ENCODE measurements around the gene ZBTB12. TPM values are rescaled to one million over a fixed set of nuclear protein-coding genes. Genes with fewer than 3 reads are reported as not detected.

Gene ZBTB12
- total and polyA plus RNA-seq, 9 of the 15 experiments (the other 6 are each of a cell fraction or from before 2014, with no cell fraction given): 0.03 to 12.4 (median 5.8) TPM; not detected in 1

DNA sequence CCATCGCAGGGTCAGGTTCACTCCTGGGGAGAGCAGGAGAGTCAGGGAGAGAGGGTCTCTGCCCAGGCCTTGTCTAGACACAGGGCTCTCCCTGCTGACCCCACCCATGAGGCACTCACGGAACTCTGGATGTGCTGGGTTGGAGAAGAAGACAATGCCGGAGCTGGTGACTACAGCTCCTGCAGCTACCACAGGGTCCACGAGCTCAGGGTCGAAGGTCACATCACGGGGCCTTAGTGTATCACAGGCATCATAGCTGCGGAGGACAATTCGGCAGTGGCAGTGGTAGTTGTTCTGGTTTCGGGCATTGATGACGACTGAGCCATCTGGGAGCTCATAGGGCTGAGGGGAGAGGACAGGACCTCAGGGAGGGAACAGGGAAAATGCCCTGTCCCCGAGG is 42.0 kb downstream of the ZBTB12 start (continued):
- no peak for TF ChIP-seq TEAD4 (IDR thresholded peaks at IDR 0.05; ENCODE audit: low read length)
- no peak for TF ChIP-seq TEAD4 (CRISPR knock-in tag; IDR thresholded peaks at IDR 0.05; ENCODE audit: borderline replicate concordance)
- TF ChIP-seq HDAC2 (IDR thresholded peaks at IDR 0.05): no peak
- TF ChIP-seq ZBTB43 (CRISPR knock-in tag; IDR thresholded peaks at IDR 0.05): no peak
- no peak for TF ChIP-seq ZNF318 (IDR thresholded peaks at IDR 0.05; ENCODE audit: borderline replicate concordance in 1 of 2, low read depth in 1 of 2)
- peak; percentile 5; the same call in 1 of the 2 replicates for TF ChIP-seq USF2 (CRISPR knock-in tag; IDR thresholded peaks at IDR 0.05)
- TF ChIP-seq BCOR (IDR thresholded peaks at IDR 0.05): no peak
- TF ChIP-seq, protein P1, sequence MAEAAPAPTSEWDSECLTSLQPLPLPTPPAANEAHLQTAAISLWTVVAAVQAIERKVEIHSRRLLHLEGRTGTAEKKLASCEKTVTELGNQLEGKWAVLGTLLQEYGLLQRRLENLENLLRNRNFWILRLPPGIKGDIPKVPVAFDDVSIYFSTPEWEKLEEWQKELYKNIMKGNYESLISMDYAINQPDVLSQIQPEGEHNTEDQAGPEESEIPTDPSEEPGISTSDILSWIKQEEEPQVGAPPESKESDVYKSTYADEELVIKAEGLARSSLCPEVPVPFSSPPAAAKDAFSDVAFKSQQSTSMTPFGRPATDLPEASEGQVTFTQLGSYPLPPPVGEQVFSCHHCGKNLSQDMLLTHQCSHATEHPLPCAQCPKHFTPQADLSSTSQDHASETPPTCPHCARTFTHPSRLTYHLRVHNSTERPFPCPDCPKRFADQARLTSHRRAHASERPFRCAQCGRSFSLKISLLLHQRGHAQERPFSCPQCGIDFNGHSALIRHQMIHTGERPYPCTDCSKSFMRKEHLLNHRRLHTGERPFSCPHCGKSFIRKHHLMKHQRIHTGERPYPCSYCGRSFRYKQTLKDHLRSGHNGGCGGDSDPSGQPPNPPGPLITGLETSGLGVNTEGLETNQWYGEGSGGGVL (CRISPR knock-in tag; IDR thresholded peaks at IDR 0.05): no peak
- no peak for TF ChIP-seq POLR3A (IDR thresholded peaks at IDR 0.05; ENCODE audit: borderline replicate concordance, extremely low read depth, insufficient read depth, insufficient read length)
- TF ChIP-seq SMAD1 (IDR thresholded peaks at IDR 0.05; ENCODE audit: low read depth, low read length, partially characterized antibody): no peak
- peak; percentile 52; the same call in 1 of the 2 replicates for TF ChIP-seq RBFOX2 (IDR thresholded peaks at IDR 0.05; ENCODE audit: low read depth, low read length)
- no peak for TF ChIP-seq ZNF644 (tag; IDR thresholded peaks at IDR 0.05; ENCODE audit: low read depth)
